Middle frontal gyrus (tissue), 1 donor: ENCODE measurements around the gene BCR.

Experiments used
- DNase-seq: peaks from one replicate; pipeline ENCODE4 v3.0.0-alpha.2; 2015; ENCODE audit warnings: low spot score; ENCODE audit errors: extremely low spot score

BCR gene

DNA sequence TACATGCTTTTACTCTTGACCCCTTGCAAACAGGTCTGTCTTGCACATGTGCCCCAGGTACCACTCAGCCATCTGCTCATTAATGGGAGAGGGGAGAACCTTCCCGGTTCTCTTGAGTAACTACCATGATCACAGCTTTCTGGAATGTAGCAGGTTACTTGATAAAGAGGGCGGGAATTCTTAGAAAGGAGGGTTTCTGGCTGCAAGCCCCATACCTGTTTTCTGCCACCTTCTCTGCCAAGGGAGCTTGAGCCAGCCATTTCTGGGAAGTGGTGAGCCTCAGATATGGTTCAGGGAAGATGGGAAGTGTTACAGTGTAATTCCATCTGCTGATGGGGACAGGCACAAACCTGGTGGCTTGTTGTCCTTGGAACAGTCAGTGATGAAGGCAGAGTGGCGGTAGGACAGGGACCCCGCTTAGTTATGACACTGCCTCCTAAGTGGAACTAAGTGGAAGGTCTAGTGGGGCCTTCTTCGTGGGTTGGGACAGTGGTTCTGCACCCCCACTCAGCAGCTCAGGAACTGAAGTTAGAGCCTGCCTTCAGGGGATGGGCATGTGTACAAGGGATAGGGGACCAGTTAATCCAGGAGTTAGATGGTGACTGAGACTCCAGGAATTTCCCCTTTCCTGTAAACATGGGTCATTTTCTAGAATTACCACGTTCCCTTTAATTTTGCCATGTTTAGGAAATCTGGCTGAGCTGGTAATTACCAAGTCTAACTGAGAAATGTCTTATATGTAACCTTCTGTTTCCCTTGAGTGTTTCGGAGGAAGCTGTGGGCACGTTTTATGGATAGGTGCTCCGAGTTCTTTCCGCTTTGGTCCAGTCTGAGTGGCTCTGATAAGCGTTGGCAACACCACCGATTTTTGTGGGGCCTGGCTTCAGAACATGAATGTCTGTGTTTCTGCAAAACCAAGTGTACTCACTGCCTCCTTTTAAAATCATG lies 35.3 kb downstream of the BCR start:
- no peak for DNase-seq

DNA sequence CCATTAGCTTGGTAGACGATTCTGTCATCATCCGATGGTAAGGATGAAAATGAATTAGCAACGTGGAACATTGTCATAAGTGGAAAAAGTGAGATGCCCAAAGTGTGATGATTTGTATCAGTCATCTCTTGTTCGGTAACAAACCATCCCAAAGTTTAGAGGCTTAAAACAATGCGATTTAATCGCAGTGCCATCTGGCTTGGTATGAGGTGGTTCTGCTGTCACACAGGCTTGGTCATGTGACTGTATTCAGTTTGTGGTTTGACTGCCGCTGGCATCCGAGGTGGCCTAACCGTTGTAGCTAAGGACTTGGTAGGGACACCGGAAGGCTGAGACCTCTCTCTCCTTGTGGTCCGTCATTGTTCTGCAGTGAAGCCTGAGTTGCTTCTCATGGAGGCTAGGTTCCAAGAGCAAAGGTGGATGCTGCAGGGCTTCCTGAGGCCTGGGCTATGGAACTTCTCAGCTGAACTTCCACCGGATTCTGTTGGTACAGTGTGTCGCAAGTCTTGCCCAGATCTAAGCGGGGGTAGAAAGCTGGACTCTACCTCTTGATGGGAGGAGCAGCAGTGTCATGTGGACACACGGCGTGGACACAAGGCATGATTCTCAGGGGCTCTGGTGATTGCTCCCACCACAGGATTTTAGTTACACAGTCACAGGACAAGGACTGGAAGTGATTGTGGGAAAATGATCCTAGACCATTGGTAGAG lies 36.3 kb downstream of the BCR start:
- DNase-seq: no peak

DNA sequence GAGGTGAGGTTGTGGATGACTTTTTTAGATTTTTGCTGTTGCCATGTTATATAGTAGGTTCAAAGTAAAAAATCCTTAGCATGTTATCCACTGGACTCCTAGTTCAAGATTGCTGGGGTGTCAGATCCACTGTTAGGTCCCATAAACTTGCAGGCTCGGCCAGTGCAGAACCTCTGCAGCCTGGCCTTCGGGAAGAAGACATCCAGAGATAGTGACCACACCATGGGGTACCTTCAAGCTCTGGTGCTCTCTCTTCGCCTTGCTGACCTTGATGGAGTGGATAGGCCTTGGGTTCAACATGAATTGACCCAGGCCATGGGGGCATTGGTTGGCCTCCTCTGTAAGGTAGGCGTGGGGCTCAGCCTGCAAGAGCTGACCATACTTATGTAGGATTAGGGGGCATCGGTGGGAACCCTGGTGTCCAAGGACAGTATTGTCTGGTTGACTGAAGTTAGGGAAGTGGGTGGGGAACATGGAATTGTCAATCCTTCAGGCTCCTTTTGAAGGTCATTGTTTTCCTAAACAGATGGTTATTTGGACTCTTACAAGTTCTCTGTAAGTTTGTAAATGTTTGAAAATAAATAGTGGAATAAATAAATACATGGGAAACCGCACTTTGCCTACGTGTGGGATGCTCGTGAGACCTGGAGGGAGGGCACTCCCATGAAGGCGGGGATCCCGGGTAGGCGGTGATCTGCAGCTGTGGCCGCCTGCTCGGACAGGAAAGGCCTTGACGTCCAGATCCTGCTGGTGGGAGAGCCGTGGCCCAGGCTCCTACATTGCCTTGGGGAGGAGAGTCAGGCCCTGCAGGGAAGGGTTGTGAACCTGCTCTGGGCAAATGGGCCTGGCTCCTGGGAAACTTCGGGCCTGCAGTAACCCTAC lies 37.1 kb downstream of the BCR start:
- no peak for DNase-seq

DNA sequence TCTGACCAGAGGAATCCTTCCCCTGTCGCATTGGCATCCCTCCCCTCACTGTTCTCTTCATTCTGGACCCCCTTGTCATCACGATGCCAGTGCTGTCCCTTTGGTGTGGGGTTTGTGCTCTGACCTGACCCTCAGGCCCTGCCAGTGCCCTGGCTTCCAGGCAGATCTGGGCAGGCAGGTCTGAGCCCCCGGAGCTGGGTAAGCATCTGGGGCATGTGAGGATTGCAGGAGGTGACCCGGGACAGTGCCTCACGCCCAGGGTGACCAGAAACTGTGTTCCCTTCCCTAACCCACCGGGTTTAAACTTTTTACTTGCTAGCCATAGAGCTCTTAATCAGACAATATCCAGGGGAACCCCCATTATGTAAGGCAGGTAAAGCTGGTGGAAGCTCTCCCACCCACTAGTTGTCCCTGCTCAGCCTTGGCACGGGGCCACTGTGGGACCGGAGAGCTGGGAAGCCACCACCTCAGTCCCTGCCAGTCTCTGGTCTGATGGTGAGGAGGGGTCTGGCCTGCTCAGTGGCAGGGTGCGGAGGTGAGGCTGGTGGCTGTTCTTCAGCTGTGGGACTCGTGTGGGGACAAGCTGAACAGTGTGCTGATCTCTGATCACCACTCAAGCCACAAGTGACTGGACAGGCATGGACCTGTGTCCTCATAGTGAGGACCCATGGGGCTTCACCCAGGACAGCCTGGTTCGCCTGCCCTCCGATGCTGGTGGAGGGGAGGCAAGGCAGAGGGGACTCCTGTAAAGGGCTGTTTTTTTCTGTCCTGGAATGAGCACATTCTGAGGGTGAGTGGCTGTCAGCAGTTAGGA lies 38.0 kb downstream of the BCR start:
- DNase-seq: no peak

DNA sequence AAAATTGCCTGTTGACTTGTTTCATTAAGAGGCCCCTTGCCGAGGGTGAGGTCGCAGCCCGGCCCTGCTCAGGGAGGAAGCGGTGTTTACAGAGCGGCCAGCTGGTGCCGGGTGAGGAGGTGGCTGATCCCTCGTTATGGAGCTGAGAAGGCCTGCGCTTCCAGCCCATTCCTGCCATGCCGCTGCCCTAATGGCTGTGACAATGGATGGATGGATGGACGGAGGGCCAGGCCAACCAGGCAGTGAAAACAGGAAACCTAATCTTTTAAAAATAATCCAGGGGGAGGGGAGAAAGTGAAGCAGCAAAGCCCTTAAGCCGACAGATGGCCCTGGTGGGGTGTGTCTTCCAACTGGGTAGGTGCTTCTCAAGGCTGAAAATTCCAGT lies 38.5 kb downstream of the BCR start:
- no peak for DNase-seq

DNA sequence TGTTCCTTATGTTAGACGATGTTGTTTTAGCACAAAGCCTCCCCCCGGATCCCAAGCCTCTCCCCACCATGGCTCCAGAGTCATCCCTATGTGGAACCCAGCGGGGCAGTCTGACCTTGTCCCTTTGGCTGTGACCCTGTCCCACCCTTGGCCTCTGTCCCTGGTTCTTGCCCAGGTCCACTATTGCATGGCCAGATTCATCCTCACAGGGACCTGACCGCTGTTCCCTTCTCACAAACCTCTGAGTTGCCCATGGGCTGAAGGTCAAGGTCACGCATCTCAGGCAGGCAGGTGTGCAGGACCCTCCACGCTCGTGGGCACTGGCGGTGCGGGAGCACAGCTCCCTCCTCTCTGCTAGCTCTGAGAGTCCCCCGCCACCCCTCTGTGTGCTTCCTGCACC lies 39.0 kb downstream of the BCR start:
- DNase-seq: no peak

DNA sequence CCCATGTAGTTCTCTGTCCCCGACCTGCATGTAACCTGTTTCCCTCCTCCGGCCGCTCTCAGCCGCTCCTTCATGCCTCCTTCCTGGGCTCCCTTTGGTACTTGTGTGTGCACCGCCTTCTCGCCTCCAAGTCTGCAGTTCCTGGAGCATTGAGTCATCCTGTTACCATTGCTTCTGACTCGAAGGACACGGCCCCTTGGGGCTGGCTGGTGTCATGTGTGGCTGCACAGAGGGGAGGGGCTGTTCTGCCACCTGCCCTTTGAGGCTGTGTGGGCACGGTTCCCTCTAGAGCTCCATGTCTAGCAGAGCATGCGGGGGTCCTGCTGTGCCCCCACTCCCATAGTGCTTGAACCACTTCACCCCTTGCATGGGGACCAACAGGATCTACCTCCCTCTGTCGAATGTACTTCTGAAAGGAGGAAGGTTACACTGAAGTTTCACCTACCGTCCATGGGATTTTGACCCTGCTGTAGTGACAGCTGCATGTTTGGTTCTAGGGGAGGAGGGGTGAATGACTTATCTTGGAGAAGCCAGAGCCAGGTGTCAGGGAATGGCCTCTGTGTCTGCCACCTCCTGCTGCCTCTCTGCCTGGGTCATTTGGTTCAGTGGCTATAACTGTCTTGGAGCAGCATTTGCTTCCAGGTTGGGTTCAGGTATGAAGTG lies 39.6 kb downstream of the BCR start:
- DNase-seq: no peak

DNA sequence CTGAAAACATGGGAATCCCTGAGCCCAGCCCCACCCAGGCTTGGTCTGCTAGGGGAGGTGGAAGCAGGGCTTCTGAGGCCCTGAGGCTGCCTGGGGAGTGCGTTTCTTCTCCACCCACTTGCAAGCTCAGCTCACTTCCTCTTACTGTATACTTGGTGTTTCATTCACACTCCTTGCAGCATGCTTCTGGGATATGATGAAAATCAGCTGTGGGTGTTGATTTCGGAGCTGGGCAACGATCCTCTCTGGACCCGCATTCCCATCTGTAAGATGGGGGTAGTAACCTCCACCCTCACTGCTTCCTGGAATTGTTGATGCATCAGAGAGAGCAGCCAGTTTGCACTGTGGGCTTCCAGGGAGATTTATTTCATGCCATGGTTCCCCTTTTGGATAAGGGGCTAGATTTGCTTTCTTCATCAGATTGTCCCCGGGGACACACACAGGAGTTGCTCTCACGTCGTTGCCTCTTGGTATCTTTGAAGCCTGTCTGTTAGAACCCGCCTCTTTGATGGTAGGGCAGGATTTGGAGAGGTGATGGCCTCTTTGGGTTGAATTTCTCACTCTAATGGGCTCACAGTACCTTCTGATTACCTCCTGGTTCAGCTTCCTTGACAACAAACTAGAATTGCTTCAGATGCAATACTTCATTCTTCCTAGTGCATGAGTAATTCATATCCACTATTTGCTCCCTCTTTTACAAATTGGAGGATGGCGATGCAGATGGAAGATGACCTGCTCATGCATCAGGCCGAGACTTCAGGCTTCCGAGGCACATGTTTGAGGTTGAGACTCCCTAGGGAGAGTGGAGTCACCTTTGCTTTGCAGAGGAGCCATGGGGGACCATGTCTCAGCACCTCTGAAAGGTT lies 40.4 kb downstream of the BCR start:
- DNase-seq: no peak

DNA sequence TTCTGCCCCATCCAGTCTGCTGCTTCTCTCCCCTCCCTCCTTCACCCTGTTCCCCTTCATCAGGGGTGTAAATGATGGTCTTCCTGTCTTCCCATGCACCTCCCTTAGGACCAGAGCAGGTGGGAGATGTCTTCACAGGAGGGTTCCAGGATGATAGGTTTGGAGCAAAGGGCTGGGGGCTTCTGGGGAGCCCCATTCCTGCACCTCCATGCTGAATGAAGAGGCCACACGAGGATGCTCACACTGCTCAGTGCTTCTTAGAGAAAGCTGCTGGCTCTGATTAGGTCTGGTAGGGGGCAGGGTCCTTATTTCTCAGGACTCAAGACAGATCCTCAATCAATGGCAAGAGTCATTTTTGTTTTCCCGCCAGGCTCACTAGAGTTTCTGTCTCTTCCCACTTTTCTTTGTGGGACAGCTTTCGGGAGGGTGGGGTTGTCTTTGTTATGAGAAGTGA lies 41.1 kb downstream of the BCR start:
- no peak for DNase-seq

DNA sequence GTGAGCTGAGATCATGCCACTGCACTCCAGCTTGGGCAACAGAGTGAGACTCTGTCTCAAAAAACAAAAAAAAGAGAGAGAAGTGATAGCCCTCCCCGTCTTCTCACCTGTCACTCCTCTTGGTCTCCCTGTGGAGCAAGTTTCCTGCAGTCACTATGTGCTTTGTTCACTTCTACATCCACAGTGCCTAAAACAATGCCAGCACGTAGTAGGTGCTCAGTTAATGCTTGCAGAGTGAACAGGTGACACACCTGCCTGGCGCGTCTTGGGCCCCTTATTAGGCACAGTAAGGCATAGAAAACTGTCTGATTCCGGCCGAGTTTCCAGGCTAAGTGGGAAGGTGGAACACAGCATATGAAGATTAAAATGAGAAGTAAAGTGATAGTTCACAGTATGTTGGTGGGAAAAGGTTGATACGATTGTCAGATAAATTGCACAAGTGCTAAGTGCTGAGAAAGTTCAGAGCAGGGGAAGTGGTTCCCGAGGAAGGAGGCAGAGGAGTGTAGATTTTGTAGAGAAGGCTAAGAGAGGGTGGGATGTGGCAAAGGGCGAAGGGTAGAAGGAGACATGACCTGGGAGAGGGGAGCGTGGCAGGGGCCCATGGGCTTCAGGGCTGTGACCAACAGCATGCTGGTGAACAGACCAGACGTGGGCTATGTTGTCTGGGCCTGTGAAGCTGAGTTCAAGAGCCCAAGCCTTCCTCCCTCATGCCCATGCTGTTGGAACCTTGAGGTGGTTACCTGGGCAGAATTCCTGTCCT lies 41.9 kb downstream of the BCR start:
- no peak for DNase-seq

DNA sequence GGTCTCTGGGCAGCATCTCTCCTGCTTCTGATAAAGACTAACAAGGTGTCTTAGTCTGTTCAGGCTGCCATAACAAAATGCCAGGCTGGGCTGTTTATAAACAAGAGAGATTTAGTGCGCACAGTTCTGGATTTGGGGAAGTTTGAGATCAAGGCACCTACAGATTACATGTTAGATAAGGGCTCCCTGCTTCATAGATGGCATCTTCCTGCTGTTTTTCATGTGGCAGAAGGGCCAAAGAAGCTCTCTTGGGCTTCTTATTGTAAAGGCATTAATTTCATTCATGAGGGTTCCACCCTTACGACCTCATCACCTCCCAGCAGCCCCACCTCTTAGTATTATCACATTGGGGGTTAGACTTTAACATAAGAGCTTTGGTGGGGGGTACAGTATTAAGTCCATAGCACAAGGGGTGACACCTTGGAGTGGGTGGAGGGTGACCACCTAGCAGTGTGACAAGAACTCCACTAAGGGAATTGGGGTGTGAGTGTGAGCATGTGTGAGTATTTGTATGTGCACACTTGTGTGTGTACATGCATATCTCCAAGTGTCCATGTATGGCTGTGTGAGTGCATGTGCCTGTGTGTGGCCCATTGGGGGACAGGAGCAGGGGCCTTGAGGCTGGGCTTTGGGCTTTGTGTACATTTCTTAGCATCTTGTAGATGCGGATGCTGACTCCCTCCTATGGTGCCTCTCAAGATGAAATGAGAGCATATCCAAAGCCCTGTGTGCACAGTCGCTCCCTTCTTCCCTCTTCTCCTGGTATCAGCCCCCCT lies 42.7 kb downstream of the BCR start:
- no peak for DNase-seq

DNA sequence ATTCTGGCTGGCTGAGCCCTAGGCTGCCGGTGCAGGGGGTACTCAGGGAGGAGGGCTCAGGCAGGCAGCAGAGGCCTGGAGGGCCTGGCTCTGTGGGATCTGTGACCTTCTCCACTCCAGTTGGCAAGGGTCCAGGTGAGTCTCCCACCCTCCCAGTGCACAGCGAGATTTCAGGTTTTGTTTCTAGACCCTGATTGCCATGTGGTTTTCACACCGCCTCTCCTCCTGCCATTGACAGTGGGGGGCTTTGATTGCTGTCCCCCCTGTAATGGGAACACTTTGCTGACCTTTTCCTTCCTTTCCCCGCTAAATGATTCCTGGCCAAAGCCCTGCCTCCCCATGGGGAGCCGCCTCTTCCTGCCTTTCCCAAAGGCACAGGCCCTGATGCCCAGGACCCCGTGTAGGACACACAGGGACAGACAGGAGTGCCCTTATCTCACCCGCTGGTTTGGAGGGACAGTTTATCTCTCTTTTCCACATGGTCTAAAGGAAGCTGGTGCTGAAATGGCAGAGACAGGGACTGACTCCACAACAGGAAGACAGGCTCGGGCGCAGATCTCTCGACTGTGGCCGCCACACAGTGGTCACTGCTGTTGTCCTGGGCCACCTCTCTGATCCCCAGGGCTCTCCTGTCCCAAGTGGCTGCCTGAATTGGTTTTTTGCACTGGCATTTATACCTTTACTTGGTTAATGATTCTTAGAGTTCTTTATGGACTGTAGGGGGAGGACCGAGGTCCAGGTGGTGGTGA lies 43.4 kb downstream of the BCR start:
- no peak for DNase-seq

DNA sequence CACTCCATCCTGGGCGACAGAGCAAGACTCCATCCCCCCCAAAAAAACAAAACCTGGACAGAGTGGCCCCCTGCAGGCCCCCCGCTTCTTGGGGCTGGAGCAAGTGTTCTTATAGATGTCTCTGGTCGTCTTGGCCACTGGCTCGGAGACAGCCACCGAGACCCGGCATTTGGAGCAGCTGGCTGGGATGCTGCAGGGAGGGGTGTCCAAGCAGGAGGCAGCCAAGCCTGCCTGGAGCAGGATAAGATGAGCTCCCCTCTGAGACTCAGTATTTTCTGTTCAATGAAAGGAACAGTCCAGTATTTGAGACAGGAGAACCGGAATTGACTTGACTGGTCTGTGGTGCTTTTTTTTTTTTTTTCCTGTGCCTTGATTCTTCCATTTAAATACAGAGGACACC lies 44.5 kb downstream of the BCR start:
- DNase-seq: no peak

DNA sequence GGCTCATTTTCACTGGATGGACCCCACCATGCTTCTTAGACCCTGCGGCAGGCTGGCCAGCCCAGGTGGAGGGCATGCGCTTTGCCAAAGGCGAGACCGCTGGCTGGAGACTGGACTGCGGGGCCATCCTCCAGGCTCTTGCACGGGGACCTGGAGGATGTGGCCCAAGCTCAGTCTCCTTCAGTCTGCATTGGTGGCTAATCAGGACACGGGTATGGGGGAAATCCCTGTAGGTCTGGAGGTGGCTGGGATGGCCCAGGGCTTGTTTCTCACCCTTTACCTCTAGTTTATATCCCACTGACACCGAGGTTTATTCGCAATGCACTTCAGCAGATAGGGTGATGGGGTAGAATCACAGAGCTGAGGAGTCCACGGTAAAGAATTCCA lies 45.0 kb downstream of the BCR start:
- DNase-seq: no peak

DNA sequence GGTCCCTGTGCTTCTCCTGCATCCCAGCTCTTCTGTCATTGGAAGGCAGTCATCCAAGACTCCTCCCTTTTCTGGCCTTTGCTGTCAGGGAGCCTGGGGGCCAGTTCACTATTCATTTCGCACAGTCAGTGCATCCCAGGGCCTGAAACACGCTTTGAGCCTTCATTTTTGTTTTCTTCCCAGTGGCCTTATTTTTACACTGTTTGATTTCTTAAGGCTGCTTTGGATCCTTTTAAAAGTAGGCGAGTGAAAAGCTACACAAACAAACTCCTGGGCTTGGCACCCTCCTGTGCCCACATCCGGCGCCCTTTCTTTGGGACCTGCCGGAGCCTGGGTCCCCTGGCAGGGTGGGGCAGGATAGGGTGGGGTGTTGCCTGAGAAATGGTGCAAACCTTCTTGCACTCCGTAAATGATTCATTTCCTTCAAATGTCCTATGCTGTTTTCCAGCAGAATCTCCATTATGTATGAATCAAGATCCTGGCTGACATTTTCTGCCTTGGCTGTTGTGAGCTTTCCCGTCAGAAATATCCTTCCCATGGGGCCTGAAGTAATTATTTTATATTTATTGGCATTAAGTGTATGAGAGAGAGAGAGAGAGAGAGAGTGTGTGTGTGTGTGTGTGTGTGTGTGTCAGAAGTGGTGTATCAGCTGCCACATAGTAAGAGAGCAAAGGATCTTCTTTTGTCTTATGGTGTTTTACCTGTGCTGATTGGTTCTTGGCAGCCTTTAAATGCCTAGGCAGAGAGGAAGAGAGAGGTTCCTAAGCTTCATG lies 45.6 kb downstream of the BCR start:
- no peak for DNase-seq

DNA sequence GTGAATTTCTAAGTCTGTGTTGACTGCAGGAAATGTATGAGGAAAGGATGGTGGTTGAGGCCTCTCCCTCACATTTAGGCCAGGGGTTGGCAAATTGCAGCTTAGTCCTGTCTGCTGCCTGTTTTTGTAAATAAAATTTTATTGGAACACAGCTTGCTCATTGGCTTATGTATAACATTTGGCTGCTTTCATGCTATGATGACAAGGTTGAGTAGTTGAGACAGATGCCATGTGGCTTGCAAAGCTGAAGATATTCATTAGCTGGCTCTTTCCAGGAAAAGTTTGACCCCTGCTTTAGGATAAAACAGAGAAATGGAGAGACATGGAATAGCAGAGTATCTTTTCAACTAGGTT lies 46.2 kb downstream of the BCR start:
- DNase-seq: no peak
